ENCODE data around the gene PEMT.

DNA sequence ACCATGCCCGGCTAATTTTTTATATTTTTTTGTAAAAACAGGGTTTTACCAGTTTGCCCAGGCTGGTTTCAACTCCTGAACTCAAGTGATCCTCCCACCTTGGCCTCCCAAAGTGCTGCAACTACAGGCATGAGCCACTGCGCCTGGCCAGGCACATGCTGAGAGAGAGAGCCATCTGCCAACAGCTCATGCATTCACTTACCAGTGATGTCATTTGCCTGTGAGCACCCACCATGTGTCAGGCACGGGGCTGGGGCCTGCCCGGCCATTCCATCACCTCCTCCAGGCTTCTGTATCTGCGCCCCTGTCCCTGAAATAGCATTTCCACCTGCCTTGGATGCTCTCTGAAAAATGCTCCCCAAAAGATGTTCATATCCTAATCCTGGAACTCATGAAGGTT, 43.6 kb upstream of the PEMT start:
- TF ChIP-seq, protein P1, sequence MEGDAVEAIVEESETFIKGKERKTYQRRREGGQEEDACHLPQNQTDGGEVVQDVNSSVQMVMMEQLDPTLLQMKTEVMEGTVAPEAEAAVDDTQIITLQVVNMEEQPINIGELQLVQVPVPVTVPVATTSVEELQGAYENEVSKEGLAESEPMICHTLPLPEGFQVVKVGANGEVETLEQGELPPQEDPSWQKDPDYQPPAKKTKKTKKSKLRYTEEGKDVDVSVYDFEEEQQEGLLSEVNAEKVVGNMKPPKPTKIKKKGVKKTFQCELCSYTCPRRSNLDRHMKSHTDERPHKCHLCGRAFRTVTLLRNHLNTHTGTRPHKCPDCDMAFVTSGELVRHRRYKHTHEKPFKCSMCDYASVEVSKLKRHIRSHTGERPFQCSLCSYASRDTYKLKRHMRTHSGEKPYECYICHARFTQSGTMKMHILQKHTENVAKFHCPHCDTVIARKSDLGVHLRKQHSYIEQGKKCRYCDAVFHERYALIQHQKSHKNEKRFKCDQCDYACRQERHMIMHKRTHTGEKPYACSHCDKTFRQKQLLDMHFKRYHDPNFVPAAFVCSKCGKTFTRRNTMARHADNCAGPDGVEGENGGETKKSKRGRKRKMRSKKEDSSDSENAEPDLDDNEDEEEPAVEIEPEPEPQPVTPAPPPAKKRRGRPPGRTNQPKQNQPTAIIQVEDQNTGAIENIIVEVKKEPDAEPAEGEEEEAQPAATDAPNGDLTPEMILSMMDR (IDR thresholded peaks at IDR 0.05), result no peak
- no peak for TF ChIP-seq ZFX (IDR thresholded peaks at IDR 0.05; ENCODE audit: borderline replicate concordance)
